H1 (cell line): ENCODE measurements around the gene HOXA13. TPM values are rescaled to one million over a fixed set of nuclear protein-coding genes. Genes with fewer than 3 reads are reported as not detected.

Experiments
- BACH1 ChIP-seq: IDR thresholded peaks from 2 replicates; pipeline ENCODE4 v1.6.1; 2012; ENCODE audit warnings: low read length, improper control_type of control experiment
- CTBP2 ChIP-seq: IDR thresholded peaks from 2 replicates; pipeline ENCODE4 v1.7.0; 2011; ENCODE audit warnings: borderline replicate concordance, mild to moderate bottlenecking, moderate library complexity, mixed read lengths, low read length; ENCODE audit not compliant: insufficient read depth, insufficient read length
- GABPA ChIP-seq: IDR thresholded peaks from 2 replicates; pipeline ENCODE4 v1.6.1; 2011; ENCODE audit warnings: mild to moderate bottlenecking, low read length, moderate library complexity, borderline replicate concordance; ENCODE audit not compliant: insufficient read depth
- JUN ChIP-seq: IDR thresholded peaks from 2 replicates; pipeline ENCODE4 v1.6.1; 2011; ENCODE audit warnings: low read depth, mild to moderate bottlenecking, improper control_type of control experiment, low read length
- POLR2A ChIP-seq, 2 experiments: IDR thresholded peaks; 1 replicate in 1 of 2; 2 replicates in 1 of 2; pipeline ENCODE4 v1.6.1; 2011; ENCODE audit warnings: low read depth in 2 of 2, low read length in 2 of 2, mild to moderate bottlenecking in 2 of 2; ENCODE audit errors: control extremely low read depth in 1 of 2
- polyA plus RNA-seq, 7 experiments: library from polyadenylated mRNA; depleted of rRNA in 3 of 7; stranded (reverse) in 5 of 7; unstranded in 2 of 7; fragments of >200 nt in 5 of 7; fragments of 200-250 nt in 2 of 7; gene quantifications; 1 replicate in 5 of 7; 2 replicates in 1 of 7; 4 replicates in 1 of 7; pipeline versions ENCODE4 v1.2.1 to v1.2.3, GENCODE V29; 2011 to 2013; ENCODE audit warnings: missing spikeins in 2 of 7, mixed read lengths in 2 of 7
- total RNA-seq: library from RNA; stranded (reverse); fragmentation: NEBNext Ultra II Directional; extraction: Animal tissue kit (Norgen Biotek cat#: 25700); gene quantifications from 2 replicates; pipeline ENCODE4 v1.2.1, GENCODE V29; 2021
- TF ChIP-seq, protein P1 (sequence below): IDR thresholded peaks from 2 replicates; pipeline ENCODE4 v1.6.1; 2012; ENCODE audit warnings: inconsistent platforms

HOXA13 gene
- total and polyA plus RNA-seq, 2 of the 8 experiments (the other 6 are each of a cell fraction or from before 2014, with no cell fraction given): not detected

GRCh38 chr7:27161214-27161720 lies 38.6 kb downstream of the HOXA13 start (continued):
- TF ChIP-seq, protein P1, sequence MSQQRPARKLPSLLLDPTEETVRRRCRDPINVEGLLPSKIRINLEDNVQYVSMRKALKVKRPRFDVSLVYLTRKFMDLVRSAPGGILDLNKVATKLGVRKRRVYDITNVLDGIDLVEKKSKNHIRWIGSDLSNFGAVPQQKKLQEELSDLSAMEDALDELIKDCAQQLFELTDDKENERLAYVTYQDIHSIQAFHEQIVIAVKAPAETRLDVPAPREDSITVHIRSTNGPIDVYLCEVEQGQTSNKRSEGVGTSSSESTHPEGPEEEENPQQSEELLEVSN: no peak
- TF ChIP-seq CTBP2: no peak
- TF ChIP-seq POLR2A (IDR thresholded peaks at IDR 0.05; ENCODE audit: control extremely low read depth in 1 of 2, low read depth in 2 of 2, low read length in 2 of 2): no peak
- no peak for TF ChIP-seq BACH1
- no peak for TF ChIP-seq GABPA
- no peak for TF ChIP-seq JUN
